ENCODE data around the gene XYLT2.
"Not testable (repeated sequence)": the region's sequence is repeated elsewhere in the genome, so short reads cannot be mapped to it uniquely, and the experiment has no call there.

XYLT2 gene

DNA sequence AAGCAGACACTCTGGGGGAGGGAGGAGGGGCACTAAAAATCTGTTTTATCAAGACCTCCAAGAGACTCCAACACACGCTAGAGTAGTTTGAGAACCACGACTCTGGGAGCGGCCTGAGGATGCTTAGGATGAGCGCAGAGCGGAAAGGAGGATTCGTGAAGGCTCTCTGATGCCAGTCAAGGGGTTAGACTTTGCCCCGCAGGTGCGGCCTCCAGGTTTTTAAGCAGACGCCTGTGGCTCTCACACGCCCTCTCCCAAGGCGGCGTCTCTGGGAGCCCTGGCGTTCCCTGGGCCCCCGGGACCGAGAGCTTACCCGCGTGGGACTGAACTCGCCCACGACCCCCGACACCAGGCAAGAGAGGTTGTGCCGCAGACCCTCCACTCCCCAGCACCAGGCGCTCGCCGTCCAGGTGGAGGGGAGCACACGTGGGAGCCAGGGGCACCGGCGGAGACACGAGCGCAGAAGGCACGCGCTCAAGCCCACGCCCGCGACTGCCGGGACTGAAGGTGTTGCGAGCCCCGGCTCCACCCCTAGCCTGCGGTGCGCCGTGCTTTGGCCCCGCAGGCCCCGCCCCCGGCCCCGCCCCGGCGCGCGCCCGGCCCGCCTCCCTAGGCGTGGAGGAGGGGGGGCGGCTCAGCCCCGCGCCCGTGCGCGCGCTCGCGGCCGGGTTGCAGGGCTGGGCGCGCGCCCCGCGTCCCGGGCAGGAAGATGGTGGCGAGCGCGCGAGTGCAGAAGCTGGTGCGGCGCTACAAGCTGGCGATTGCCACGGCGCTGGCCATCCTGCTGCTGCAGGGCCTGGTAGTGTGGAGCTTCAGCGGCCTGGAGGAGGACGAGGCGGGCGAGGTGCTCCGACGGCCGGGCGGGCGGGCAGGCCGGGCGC lies at the start of gene XYLT2:
XYLT2 (plus strand) TSS at position 695 of the 881 bp plus-strand sequence; CDS start at position 710, 15 bp downstream.
- TF ChIP-seq POLR2A (IDR thresholded peaks at IDR 0.05; ENCODE audit: extremely low read depth, insufficient read length) (peak; percentile 61), MYC (IDR thresholded peaks at IDR 0.05; ENCODE audit: low read depth, low read length) (peak; percentile 41; the same call in 1 of the 2 replicates)
- TF ChIP-seq, protein P1, sequence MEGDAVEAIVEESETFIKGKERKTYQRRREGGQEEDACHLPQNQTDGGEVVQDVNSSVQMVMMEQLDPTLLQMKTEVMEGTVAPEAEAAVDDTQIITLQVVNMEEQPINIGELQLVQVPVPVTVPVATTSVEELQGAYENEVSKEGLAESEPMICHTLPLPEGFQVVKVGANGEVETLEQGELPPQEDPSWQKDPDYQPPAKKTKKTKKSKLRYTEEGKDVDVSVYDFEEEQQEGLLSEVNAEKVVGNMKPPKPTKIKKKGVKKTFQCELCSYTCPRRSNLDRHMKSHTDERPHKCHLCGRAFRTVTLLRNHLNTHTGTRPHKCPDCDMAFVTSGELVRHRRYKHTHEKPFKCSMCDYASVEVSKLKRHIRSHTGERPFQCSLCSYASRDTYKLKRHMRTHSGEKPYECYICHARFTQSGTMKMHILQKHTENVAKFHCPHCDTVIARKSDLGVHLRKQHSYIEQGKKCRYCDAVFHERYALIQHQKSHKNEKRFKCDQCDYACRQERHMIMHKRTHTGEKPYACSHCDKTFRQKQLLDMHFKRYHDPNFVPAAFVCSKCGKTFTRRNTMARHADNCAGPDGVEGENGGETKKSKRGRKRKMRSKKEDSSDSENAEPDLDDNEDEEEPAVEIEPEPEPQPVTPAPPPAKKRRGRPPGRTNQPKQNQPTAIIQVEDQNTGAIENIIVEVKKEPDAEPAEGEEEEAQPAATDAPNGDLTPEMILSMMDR (IDR thresholded peaks at IDR 0.05; ENCODE audit: low read depth, low read length), result no peak
- TF ChIP-seq, protein P2, sequence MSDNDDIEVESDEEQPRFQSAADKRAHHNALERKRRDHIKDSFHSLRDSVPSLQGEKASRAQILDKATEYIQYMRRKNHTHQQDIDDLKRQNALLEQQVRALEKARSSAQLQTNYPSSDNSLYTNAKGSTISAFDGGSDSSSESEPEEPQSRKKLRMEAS (IDR thresholded peaks at IDR 0.05; ENCODE audit: low read depth, low read length), result peak; percentile 67; the same call in 1 of the 2 replicates
- peak; percentile 90 for DNase-seq (ENCODE audit: low read depth)
- H3K4me3 ChIP-seq (ENCODE audit: low read depth, low read length), result peak within 1 kb of the TSS; percentile 78

DNA sequence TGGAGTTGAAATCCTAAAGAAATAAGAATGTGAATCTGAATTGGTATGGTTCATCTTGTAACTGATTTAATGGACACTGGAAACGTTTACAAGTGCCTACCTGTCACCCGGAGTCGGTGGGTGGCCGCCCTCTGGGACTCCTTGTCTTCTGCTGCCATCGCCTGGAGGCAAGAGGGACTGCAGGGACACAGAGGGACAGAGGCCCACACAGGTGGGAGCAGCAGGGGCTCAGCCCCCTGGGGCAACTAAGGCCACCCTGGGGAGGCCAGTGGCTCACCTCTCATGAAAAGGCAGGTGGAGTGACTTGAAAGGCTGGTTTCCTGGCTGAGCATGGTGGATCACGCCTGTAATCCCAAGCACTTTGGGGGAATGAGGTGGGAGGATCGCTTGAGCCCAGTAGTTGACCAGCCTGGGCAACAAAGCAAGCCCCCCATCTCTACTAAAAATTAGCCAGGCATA lies 48.5 kb upstream of the XYLT2 start:
- peak; percentile 75 for DNase-seq (ENCODE audit: low read depth)
- H3K4me3 ChIP-seq (ENCODE audit: low read depth, low read length), result no peak overlapping the region
- TF ChIP-seq, protein P2 (IDR thresholded peaks at IDR 0.05; ENCODE audit: low read depth, low read length), result no peak
- no peak for TF ChIP-seq MYC (IDR thresholded peaks at IDR 0.05; ENCODE audit: low read depth, low read length)
- TF ChIP-seq, protein P1 (IDR thresholded peaks at IDR 0.05; ENCODE audit: low read depth, low read length), result peak; percentile 53

DNA sequence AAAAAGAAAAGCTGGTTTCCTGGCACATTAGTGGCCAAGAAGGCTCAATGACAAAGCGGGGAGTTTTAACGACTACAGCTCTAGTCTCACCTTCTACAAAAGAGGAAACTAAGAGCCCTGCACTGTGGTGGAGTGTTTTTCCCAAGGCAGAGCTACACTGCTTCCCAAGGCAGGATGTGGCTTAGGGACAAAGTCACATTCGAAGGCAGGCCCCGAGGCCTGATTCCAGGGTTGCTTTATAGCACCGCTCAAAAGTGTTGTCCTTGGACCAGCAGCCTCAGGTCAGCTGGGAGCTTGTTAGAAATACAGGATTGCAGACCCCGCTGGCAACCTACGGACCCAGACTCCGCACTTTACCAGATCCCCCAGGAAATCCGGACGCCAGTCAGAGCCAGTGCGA lies 47.9 kb upstream of the XYLT2 start:
- TF ChIP-seq MYC (IDR thresholded peaks at IDR 0.05; ENCODE audit: low read depth, low read length) (no peak), POLR2A (IDR thresholded peaks at IDR 0.05; ENCODE audit: extremely low read depth, insufficient read length) (no peak)
- TF ChIP-seq, protein P1 (IDR thresholded peaks at IDR 0.05; ENCODE audit: low read depth, low read length), result no peak
- TF ChIP-seq, protein P2 (IDR thresholded peaks at IDR 0.05; ENCODE audit: low read depth, low read length), result no peak
- no peak overlapping the region for H3K4me3 ChIP-seq (ENCODE audit: low read depth, low read length)
- DNase-seq (ENCODE audit: low read depth), result no peak

DNA sequence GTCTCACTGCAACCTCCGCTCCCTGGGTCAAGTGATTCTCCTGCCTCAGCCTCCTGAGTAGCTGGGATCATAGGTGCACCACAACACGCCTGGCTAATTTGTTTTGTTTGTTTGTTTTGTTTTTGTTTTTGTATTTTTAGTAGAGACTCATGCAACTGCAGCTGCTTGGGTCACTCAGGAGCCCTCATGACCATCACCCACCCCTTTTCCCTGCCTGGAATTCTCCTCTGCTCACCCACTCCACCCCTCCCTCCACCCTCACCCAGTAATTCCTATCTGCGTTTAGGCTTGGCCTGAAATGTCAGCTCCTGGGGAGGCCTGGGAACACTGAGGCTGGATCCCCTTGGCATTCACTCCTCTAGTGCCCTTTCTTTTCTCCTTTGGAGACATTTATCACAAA lies 46.1 kb upstream of the XYLT2 start:
- no peak overlapping the region for H3K4me3 ChIP-seq (ENCODE audit: low read depth, low read length)
- DNase-seq (ENCODE audit: low read depth), result no peak
- TF ChIP-seq, protein P2 (IDR thresholded peaks at IDR 0.05; ENCODE audit: low read depth, low read length), result no peak
- TF ChIP-seq, protein P1 (IDR thresholded peaks at IDR 0.05; ENCODE audit: low read depth, low read length), result no peak
- TF ChIP-seq POLR2A (IDR thresholded peaks at IDR 0.05; ENCODE audit: extremely low read depth, insufficient read length), result no peak
- no peak for TF ChIP-seq MYC (IDR thresholded peaks at IDR 0.05; ENCODE audit: low read depth, low read length)

DNA sequence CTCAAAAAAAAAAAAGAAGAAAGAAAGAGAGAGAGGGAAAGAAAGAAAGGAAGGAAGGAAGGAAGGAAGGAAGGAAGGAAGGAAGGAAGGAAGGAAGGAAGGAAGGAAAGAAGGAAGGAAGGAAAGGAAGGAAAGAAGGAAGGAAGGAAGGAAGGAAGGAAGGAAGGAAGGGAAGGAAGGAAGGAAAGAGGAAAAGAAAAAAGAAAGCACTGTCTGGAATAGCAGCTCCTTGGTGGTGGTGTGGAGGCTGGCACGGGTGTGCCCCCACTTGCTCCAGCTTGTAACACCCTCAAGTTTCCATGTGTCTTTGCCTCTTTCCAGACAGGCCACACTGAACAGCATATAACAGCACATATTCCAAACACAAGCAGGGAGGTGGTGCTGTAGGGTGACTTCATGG lies 45.1 kb upstream of the XYLT2 start:
- not testable (repeated sequence) for DNase-seq (ENCODE audit: low read depth); H3K4me3 ChIP-seq (ENCODE audit: low read depth, low read length)

DNA sequence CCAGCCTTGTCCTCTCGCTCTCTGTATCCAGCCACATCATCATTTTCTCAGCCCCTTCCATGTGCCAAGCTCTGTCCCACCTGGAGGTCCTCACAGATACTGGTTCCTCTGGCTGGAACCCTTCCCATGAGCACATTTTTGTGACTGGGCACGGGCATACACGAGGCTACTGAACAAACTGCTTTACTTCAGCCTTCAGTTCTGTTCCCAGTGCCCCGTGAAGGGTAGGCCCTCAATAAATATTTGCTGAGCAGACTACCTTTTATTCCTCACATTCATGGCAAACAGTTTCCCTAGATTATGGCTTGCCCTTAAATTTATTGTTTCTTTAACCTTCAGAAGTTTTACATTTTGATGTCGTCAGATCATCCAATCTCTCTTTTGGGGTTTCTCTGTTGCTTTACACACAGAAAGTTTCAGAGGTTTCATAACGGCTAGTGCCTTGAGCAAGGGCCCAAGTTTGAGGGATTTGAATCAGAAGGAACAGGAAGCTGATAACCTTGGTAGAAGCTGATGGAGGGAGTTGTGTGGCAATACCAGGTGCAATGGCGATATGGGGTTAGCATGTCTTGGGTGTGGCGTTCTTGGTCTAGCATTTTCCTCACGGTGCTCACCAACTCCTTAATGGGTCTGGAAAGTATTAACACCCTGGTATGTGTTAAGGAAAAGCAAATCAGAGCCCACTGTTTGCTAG lies 43.9 kb upstream of the XYLT2 start:
- no peak overlapping the region for H3K4me3 ChIP-seq (ENCODE audit: low read depth, low read length)
- peak; percentile 30 for DNase-seq (ENCODE audit: low read depth)
- TF ChIP-seq, protein P1 (IDR thresholded peaks at IDR 0.05; ENCODE audit: low read depth, low read length), result no peak
- TF ChIP-seq, protein P2 (IDR thresholded peaks at IDR 0.05; ENCODE audit: low read depth, low read length), result no peak
- TF ChIP-seq POLR2A (IDR thresholded peaks at IDR 0.05; ENCODE audit: extremely low read depth, insufficient read length), result no peak

Data from NB4 (cell line).